Panc1 (cell line): Measurements from ENCODE around the gene RPS3. TPM values are rescaled to one million over a fixed set of nuclear protein-coding genes. Genes with fewer than 3 reads are reported as not detected.

Experiments
- ATAC-seq: fragments of 200-7000 bp; cut with Tn5 transposase; 2 replicates; pipeline ENCODE4 v1.9.1; 2020; ENCODE audit warnings: mild to moderate bottlenecking, moderate library complexity
- BruUV-seq: library from RNA; stranded (reverse); fragments of 400-500 nt; replicated peaks from 2 replicates; lab custom pipeline; 2021; lab: Mats Ljungman, UMichigan
- CTCF ChIA-PET: fragments of 300-600 bp; sonication (Branson Sonifier 250); formaldehyde crosslinking; loops from one replicate; lab custom pipeline; 2022; ENCODE audit warnings: antibody characterized with exemption; lab: Charles Lee
- POLR2A ChIA-PET: fragments of 300-600 bp; sonication (Branson Sonifier 250); formaldehyde crosslinking; loops from one replicate; lab custom pipeline; 2022; ENCODE audit warnings: antibody characterized with exemption; lab: Charles Lee
- DNase-seq: peaks from one replicate; pipeline ENCODE4 v3.0.0-alpha.2; 2010; ENCODE audit warnings: low read depth, low spot score
- H3K27ac ChIP-seq: 2 replicates; pipeline ENCODE4 v1.5.1; 2011; ENCODE audit warnings: mild to moderate bottlenecking, low read length, inconsistent platforms
- H3K27me3 ChIP-seq: fragments of 200-500 bp; sonication (Bioruptor generic); 2 replicates; pipeline ENCODE4 v1.6.0; 2014; ENCODE audit warnings: low read length, inconsistent platforms; ENCODE audit not compliant: control insufficient read depth, insufficient read depth
- H3K36me3 ChIP-seq: fragments of 200-500 bp; sonication (Bioruptor generic); 2 replicates; pipeline ENCODE4 v1.5.1; 2014; ENCODE audit warnings: inconsistent platforms, mild to moderate bottlenecking, low read length, moderate library complexity; ENCODE audit not compliant: control insufficient read depth, insufficient read depth
- H3K4me1 ChIP-seq: 2 replicates; pipeline ENCODE4 v1.5.1; 2011; ENCODE audit warnings: inconsistent platforms, mild to moderate bottlenecking, low read length, moderate library complexity; ENCODE audit not compliant: control insufficient read depth, insufficient read depth
- H3K4me3 ChIP-seq, 2 experiments: 2 replicates each; pipeline ENCODE4 v1.5.1; 2011 to 2012; ENCODE audit warnings: low read depth in 2 of 2, low read length in 2 of 2, mild to moderate bottlenecking in 2 of 2, inconsistent platforms in 1 of 2, moderate library complexity in 1 of 2
- H3K9me3 ChIP-seq: fragments of 200-500 bp; sonication (Bioruptor generic); 2 replicates; pipeline ENCODE4 v1.5.1; 2014; ENCODE audit warnings: low read depth, mild to moderate bottlenecking, inconsistent platforms, low read length, moderate library complexity; ENCODE audit not compliant: control insufficient read depth, insufficient read depth
- POLR2AphosphoS5 ChIP-seq: IDR thresholded peaks from 2 replicates; pipeline ENCODE4 v1.6.1; 2012; ENCODE audit warnings: mild to moderate bottlenecking, low read depth, low read length, moderate library complexity
- REST ChIP-seq, 2 experiments: IDR thresholded peaks; 2 replicates each; pipeline ENCODE4 v1.6.1; 2011 to 2012; ENCODE audit warnings: low read depth in 2 of 2, control low read depth in 1 of 2, low read length in 1 of 2, mild to moderate bottlenecking in 1 of 2, moderate library complexity in 1 of 2; ENCODE audit not compliant: insufficient read depth in 1 of 2
- SIN3A ChIP-seq: IDR thresholded peaks from 2 replicates; pipeline ENCODE4 v1.6.1; 2012; ENCODE audit warnings: low read depth, mild to moderate bottlenecking, low read length, moderate library complexity, borderline replicate concordance; ENCODE audit not compliant: insufficient read depth
- TCF7L2 ChIP-seq: IDR thresholded peaks from 2 replicates; pipeline ENCODE4 v1.6.1; 2011; ENCODE audit warnings: mild to moderate bottlenecking, low read depth, low read length, inconsistent platforms
- in situ Hi-C: cut with HindIII; loops from 2 replicates; pipeline ENCODE4 v1.10.0; 2016; ENCODE audit warnings: low sequenced_read_pairs, low pct_unique_long_range_greater_than_20kb
- intact Hi-C: fragments of 100-400 bp; cut with micrococcal nuclease; formaldehyde crosslinking; loops from one replicate; pipeline ENCODE4 v1.10.0; 2022; ENCODE audit not compliant: unreplicated experiment
- total RNA-seq: library from RNA; stranded (reverse); gene quantifications from one replicate; pipeline ENCODE4 v1.2.1, GENCODE V29; 2021; ENCODE audit not compliant: unreplicated experiment
- TF ChIP-seq, protein P1 (sequence below): fragments of 450-650 bp; IDR thresholded peaks from 2 replicates; pipeline ENCODE4 v1.5.1; 2017; ENCODE audit warnings: mild to moderate bottlenecking

The RPS3 gene
- total RNA-seq, 1 experiment from 2014 or later: 2,945 TPM

DNA sequence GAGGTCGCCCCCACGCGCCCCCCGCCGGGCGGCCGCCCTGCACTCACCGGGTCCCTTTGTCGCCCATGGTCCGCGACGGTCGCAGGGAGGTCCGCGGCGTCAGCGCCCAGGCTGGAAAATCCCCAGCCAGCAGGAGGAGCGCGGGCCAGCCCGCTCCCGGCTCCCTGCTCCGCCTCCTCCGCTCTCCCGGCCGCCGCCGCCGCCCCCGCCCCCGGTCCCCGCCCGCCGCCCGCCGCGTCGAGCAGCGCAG is 47.9 kb upstream of the RPS3 start, which contains the start of gene ARRB1:
Gene ARRB1, minus strand, starts transcription at position 121 of the 250 bp plus-strand sequence. Its CDS starts 54 bp downstream, at position 67.
- Histone ChIP-seq H3K36me3 (no peaks in the 10 kb centered on the region; the same call in 1 of the 2 replicates), H3K4me1 (peaks cover 51% of the 10 kb centered on the region), H3K27me3 (no peaks in the 10 kb centered on the region), H3K9me3 (no peaks in the 10 kb centered on the region), H3K27ac (peak within 1 kb of the TSS; percentile 96), H3K4me3 (peak within 1 kb of the TSS; percentile 60 to 85)
- CTCF ChIA-PET: no interaction called here
- POLR2A ChIA-PET: no interaction called here
- no TSS peak for BruUV-seq
- DNase-seq (no peak), ATAC-seq (peak; percentile 79)
- intact Hi-C loops (no loop called here), in situ Hi-C loops (no loop called here)
- TF ChIP-seq SIN3A: peak; percentile 63; the same call in 1 of the 2 replicates
- TF ChIP-seq TCF7L2: no peak

GRCh38 chr11:75351791-75352587 is 47.3 kb upstream of the RPS3 start:
- Histone ChIP-seq H3K9me3 (no peaks in the 10 kb centered on the region), H3K36me3 (no peaks in the 10 kb centered on the region; the same call in 1 of the 2 replicates), H3K27me3 (no peaks in the 10 kb centered on the region), H3K4me3 (peak overlapping the region; percentile 60 to 85), H3K4me1 (peaks cover 46% of the 10 kb centered on the region), H3K27ac (peak overlapping the region; percentile 71)
- in situ Hi-C loops: no loop called here
- ChIA-PET POLR2A (no interaction called here), CTCF (interaction anchor here (0.7 to 1.5 kb wide), 2 partner anchors 9 to 23 kb away, joined by 9 to 10 read pairs; no protein-coding TSS in a partner anchor)
- ATAC-seq (peak; percentile 65), DNase-seq (no peak)
- no peak for TF ChIP-seq TCF7L2
- no peak for TF ChIP-seq POLR2AphosphoS5
- TF ChIP-seq REST (IDR thresholded peaks at IDR 0.05; ENCODE audit: insufficient read depth in 1 of 2, low read depth in 2 of 2, low read length in 1 of 2): peak in 1 of 2 experiments; percentile 62; a peak in 1 of 4 replicates
- peak; percentile 18; the same call in 1 of the 2 replicates for TF ChIP-seq SIN3A
- TF ChIP-seq, protein P1, sequence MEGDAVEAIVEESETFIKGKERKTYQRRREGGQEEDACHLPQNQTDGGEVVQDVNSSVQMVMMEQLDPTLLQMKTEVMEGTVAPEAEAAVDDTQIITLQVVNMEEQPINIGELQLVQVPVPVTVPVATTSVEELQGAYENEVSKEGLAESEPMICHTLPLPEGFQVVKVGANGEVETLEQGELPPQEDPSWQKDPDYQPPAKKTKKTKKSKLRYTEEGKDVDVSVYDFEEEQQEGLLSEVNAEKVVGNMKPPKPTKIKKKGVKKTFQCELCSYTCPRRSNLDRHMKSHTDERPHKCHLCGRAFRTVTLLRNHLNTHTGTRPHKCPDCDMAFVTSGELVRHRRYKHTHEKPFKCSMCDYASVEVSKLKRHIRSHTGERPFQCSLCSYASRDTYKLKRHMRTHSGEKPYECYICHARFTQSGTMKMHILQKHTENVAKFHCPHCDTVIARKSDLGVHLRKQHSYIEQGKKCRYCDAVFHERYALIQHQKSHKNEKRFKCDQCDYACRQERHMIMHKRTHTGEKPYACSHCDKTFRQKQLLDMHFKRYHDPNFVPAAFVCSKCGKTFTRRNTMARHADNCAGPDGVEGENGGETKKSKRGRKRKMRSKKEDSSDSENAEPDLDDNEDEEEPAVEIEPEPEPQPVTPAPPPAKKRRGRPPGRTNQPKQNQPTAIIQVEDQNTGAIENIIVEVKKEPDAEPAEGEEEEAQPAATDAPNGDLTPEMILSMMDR: no peak
- no TSS peak for BruUV-seq
- intact Hi-C loops: no loop called here
